SK-N-SH (cell line): ENCODE measurements around the gene C12orf57. TPM values are rescaled to one million over a fixed set of nuclear protein-coding genes. Genes with fewer than 3 reads are reported as not detected.
A peak's percentile ranks its signal among the peaks of the same experiment; 100 is the strongest.

ENCODE experiments used
- CTCF ChIA-PET: fragments of 300-600, 350-600 bp; formaldehyde crosslinking; extraction: SDS; loops from one replicate; lab custom pipeline; 2021; lab: Yijun Ruan, JAX
- POLR2A ChIA-PET: fragments of 350-600 bp; sonication (Branson Sonifier 250); formaldehyde crosslinking; extraction: SDS; loops from one replicate; lab custom pipeline; 2020; ENCODE audit warnings: antibody characterized with exemption, inconsistent platforms; lab: Yijun Ruan, JAX
- DNase-seq: peaks from one replicate; pipeline ENCODE4 v3.0.0; 2012
- H2AFZ ChIP-seq: fragments of 200-600 bp; sonication (generic); 2 replicates; pipeline ENCODE4 v1.8.1; 2016; ENCODE audit warnings: antibody characterized with exemption, mild to moderate bottlenecking, low read depth
- H3F3A ChIP-seq: fragments of 200-600 bp; sonication (generic); replicated peaks from 2 replicates; pipeline ENCODE3; 2016; ENCODE audit warnings: antibody characterized with exemption, mild to moderate bottlenecking; ENCODE audit not compliant: insufficient read depth
- H3K27ac ChIP-seq, 2 experiments: fragments of 200-500 bp in 1 of 2; fragments of 200-600 bp in 1 of 2; sonication (Bioruptor generic) in 1 of 2; sonication (generic), shearing (Covaris generic) in 1 of 2; 2 replicates each; pipeline versions ENCODE4 v1.5.1 to v1.6.1; 2014 to 2016; ENCODE audit warnings: low read depth in 2 of 2, inconsistent platforms in 1 of 2, low read length in 1 of 2, mild to moderate bottlenecking in 1 of 2, mixed read lengths in 1 of 2
- H3K27me3 ChIP-seq: fragments of 200-600 bp; sonication (generic), shearing (Covaris generic); 2 replicates; pipeline ENCODE4 v1.6.1; 2016; ENCODE audit warnings: mixed run types; ENCODE audit not compliant: insufficient read depth
- H3K36me3 ChIP-seq, 2 experiments: fragments of 200-500 bp in 1 of 2; fragments of 200-600 bp in 1 of 2; sonication (Bioruptor generic) in 1 of 2; sonication (generic) in 1 of 2; replicated peaks in 1 of 2; 2 replicates each; pipeline versions ENCODE3 to v1.5.1; 2014 to 2016; ENCODE audit warnings: low read length in 1 of 2, mild to moderate bottlenecking in 1 of 2; ENCODE audit not compliant: insufficient read depth in 2 of 2, control insufficient read depth in 1 of 2
- H3K4me1 ChIP-seq, 2 experiments: fragments of 200-500 bp in 1 of 2; fragments of 200-600 bp in 1 of 2; sonication (Bioruptor generic) in 1 of 2; sonication (generic), shearing (Covaris generic) in 1 of 2; 2 replicates each; pipeline versions ENCODE4 v1.5.1 to v1.6.1; 2014 to 2016; ENCODE audit warnings: low read depth in 1 of 2, low read length in 1 of 2, mixed run types in 1 of 2; ENCODE audit not compliant: insufficient read depth in 2 of 2, control insufficient read depth in 1 of 2
- H3K4me2 ChIP-seq: fragments of 200-600 bp; sonication (generic), shearing (Covaris generic); 2 replicates; pipeline ENCODE4 v1.6.1; 2017; ENCODE audit warnings: mixed run types
- H3K4me3 ChIP-seq, 2 experiments: fragments of 200-500 bp in 1 of 2; fragments of 200-600 bp in 1 of 2; sonication (Bioruptor generic) in 1 of 2; sonication (generic), shearing (Covaris generic) in 1 of 2; 2 replicates each; pipeline versions ENCODE4 v1.5.1 to v1.8.1; 2014 to 2016; ENCODE audit warnings: low read depth in 2 of 2, inconsistent platforms in 1 of 2, low read length in 1 of 2, mild to moderate bottlenecking in 1 of 2, mixed read lengths in 1 of 2, moderate library complexity in 1 of 2
- H3K79me2 ChIP-seq: fragments of 200-600 bp; sonication (generic); 2 replicates; pipeline ENCODE4 v1.8.1; 2017; ENCODE audit warnings: mild to moderate bottlenecking; ENCODE audit not compliant: insufficient read depth
- H3K9ac ChIP-seq: fragments of 200-600 bp; sonication (generic); 2 replicates; pipeline ENCODE4 v1.6.1; 2017; ENCODE audit warnings: mixed run types
- H3K9me2 ChIP-seq: fragments of 200-600 bp; sonication (generic); 2 replicates; pipeline ENCODE4 v1.6.1; 2017; ENCODE audit warnings: mixed run types
- H3K9me3 ChIP-seq: fragments of 200-600 bp; sonication (generic); 2 replicates; pipeline ENCODE4 v1.6.1; 2017; ENCODE audit warnings: mixed run types, mild to moderate bottlenecking, moderate library complexity
- H4K20me1 ChIP-seq: fragments of 200-600 bp; sonication (generic); 2 replicates; pipeline ENCODE4 v1.6.1; 2017; ENCODE audit warnings: mild to moderate bottlenecking, mixed run types; ENCODE audit not compliant: insufficient read depth
- CHD2 ChIP-seq: fragments of 150-350 bp; IDR thresholded peaks from 2 replicates; pipeline ENCODE4 v1.6.1; 2018; ENCODE audit warnings: low read length; ENCODE audit not compliant: partially characterized antibody
- ELF1 ChIP-seq: IDR thresholded peaks from 2 replicates; pipeline ENCODE4 v1.4.0; 2012
- EP300 ChIP-seq, 2 experiments: IDR thresholded peaks; 2 replicates each; pipeline versions ENCODE4 v1.4.0 to v1.6.1; 2012; ENCODE audit warnings: borderline replicate concordance in 1 of 2, low read depth in 1 of 2, low read length in 1 of 2
- FOXJ3 ChIP-seq: sonication (generic); formaldehyde crosslinking; IDR thresholded peaks from 2 replicates; pipeline ENCODE4 v1.5.1; 2020; ENCODE audit warnings: mild to moderate bottlenecking, missing genetic modification reagents
- FOXM1 ChIP-seq: IDR thresholded peaks from 2 replicates; pipeline ENCODE4 v1.4.0; 2012; ENCODE audit warnings: low read depth, mild to moderate bottlenecking
- IRF3 ChIP-seq: fragments of 150-350 bp; IDR thresholded peaks from 2 replicates; pipeline ENCODE4 v1.6.1; 2016; ENCODE audit warnings: mild to moderate bottlenecking, low read depth, low read length
- JUND ChIP-seq: IDR thresholded peaks from 2 replicates; pipeline ENCODE4 v1.4.0; 2012
- MAX ChIP-seq: IDR thresholded peaks from 2 replicates; pipeline ENCODE4 v1.4.0; 2012; ENCODE audit warnings: low read depth
- MEF2A ChIP-seq: IDR thresholded peaks from 2 replicates; pipeline ENCODE4 v1.4.0; 2012; ENCODE audit warnings: low read depth, borderline replicate concordance
- MXI1 ChIP-seq: IDR thresholded peaks from 2 replicates; pipeline ENCODE4 v1.6.1; 2012; ENCODE audit warnings: mild to moderate bottlenecking, low read depth, low read length, improper control_type of control experiment
- POLR2AphosphoS5 ChIP-seq: IDR thresholded peaks from 2 replicates; pipeline ENCODE4 v1.6.1; 2012; ENCODE audit warnings: low read depth, low read length
- RAD21 ChIP-seq: IDR thresholded peaks from 2 replicates; pipeline ENCODE4 v1.6.1; 2012; ENCODE audit warnings: mild to moderate bottlenecking, low read length
- REST ChIP-seq: IDR thresholded peaks from 2 replicates; pipeline ENCODE4 v1.6.1; 2012; ENCODE audit warnings: mild to moderate bottlenecking, low read depth, low read length, moderate library complexity
- RFX5 ChIP-seq: IDR thresholded peaks from 2 replicates; pipeline ENCODE4 v1.6.1; 2012; ENCODE audit warnings: mild to moderate bottlenecking, improper control_type of control experiment, low read length
- TAF1 ChIP-seq: IDR thresholded peaks from 2 replicates; pipeline ENCODE4 v1.6.1; 2012; ENCODE audit warnings: low read depth, mild to moderate bottlenecking, low read length, moderate library complexity, borderline replicate concordance
- TEAD4 ChIP-seq: IDR thresholded peaks from 2 replicates; pipeline ENCODE4 v1.4.0; 2012; ENCODE audit warnings: mild to moderate bottlenecking, borderline replicate concordance; ENCODE audit not compliant: insufficient read depth
- USF2 ChIP-seq: fragments of 150-350 bp; IDR thresholded peaks from 2 replicates; pipeline ENCODE4 v1.6.1; 2017; ENCODE audit warnings: antibody characterized with exemption, low read length, low read depth, borderline replicate concordance
- YY1 ChIP-seq: IDR thresholded peaks from 2 replicates; pipeline ENCODE4 v1.4.0; 2012; ENCODE audit warnings: low read depth, mild to moderate bottlenecking
- WGBS: methylation state at CpG from one replicate; pipeline ENCODE4 v1.1.6; 2017; ENCODE audit warnings: low lambda C conversion rate; 5-methylcytosine and 5-hydroxymethylcytosine counted together
- polyA plus RNA-seq, 3 experiments: library from polyadenylated mRNA; depleted of rRNA; stranded (reverse); fragments of >200 nt; gene quantifications; 2 replicates each; pipeline ENCODE4 v1.2.3, GENCODE V29; 2012
- TF ChIP-seq, protein P1 (sequence below): IDR thresholded peaks from 2 replicates; pipeline ENCODE4; 2012

C12orf57 gene
- polyA plus RNA-seq, 1 of the 3 experiments (the other 2 are of a cell fraction), result 659 TPM

- Histone ChIP-seq H3K27ac (peak overlapping the region; percentile 89 to 98; a peak in 3 of 4 replicates), H3F3A (peaks cover 64% of the 10 kb centered on the region), H4K20me1 (no peaks in the 10 kb centered on the region), H3K4me1 (peaks cover 6 to 24% of the 10 kb centered on the region in 2 experiments; a peak in 3 of 4 replicates), H2AFZ (no peak overlapping the region), H3K9ac (no peak overlapping the region), H3K27me3 (no peaks in the 10 kb centered on the region), H3K4me2 (no peak overlapping the region), H3K79me2 (peaks cover 25% of the 10 kb centered on the region), H3K4me3 (no peak overlapping the region), H3K9me2 (no peaks in the 10 kb centered on the region), H3K9me3 (no peaks in the 10 kb centered on the region), H3K36me3 (peaks cover 25 to 32% of the 10 kb centered on the region in 2 experiments)
- WGBS, result 100% methylated on average over 11 of the region's 11 CpGs
- peak; percentile 20 for DNase-seq
- CTCF ChIA-PET, result interaction anchor here (1.0 to 6.5 kb wide), 5 partner anchors 13 to 73 kb away, joined by 3 to 114 read pairs (median 33); partner anchors contain the start of gene ATN1
- no peak for TF ChIP-seq CHD2
- TF ChIP-seq ELF1, result no peak
- POLR2A ChIA-PET, result interaction anchor here (2.4 to 4.5 kb wide), 2 partner anchors 15 to 37 kb away, joined by 5 to 82 read pairs; partner anchors contain the start of gene ATN1
Measured at GRCh38 chr12:6942331-6942665, 1.5 kb upstream of the C12orf57 start.

DNA sequence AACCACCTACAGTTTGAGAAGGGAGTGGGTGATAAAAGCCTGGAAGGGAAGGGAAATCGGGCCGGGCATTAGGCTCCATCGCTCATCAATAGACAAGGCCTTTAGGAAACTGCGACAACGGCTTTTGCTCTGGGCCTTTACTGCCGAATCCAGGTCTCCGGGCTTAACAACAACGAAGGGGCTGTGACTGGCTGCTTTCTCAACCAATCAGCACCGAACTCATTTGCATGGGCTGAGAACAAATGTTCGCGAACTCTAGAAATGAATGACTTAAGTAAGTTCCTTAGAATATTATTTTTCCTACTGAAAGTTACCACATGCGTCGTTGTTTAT, 467 bp upstream of the C12orf57 start:
- Histone ChIP-seq H3K4me3 (peak overlapping the region; percentile 67 to 72; a peak in 3 of 4 replicates), H3K9ac (peak overlapping the region; percentile 72), H3K4me1 (peaks cover 6 to 19% of the 10 kb centered on the region in 2 experiments; a peak in 3 of 4 replicates), H3K9me3 (no peaks in the 10 kb centered on the region), H2AFZ (no peak overlapping the region), H3K27ac (peak overlapping the region; percentile 89 to 98), H3F3A (peaks cover 59% of the 10 kb centered on the region), H3K9me2 (no peaks in the 10 kb centered on the region), H3K27me3 (no peaks in the 10 kb centered on the region), H3K4me2 (peak overlapping the region; percentile 87), H3K79me2 (peaks cover 22% of the 10 kb centered on the region), H3K36me3 (peaks cover 25 to 29% of the 10 kb centered on the region in 2 experiments), H4K20me1 (no peaks in the 10 kb centered on the region)
- peak; percentile 91 for DNase-seq
- ChIA-PET POLR2A (interaction anchor here (0.6 to 4.6 kb wide), 27 partner anchors 8 to 1841 kb away, joined by 3 to 82 read pairs (median 6); partner anchors contain the start of genes ATN1, C1RL, CDCA3 and COPS7A), CTCF (interaction anchor here (0.6 to 6.5 kb wide), 22 partner anchors 13 to 246 kb away, joined by 3 to 114 read pairs (median 7); partner anchors contain the start of genes ATN1, C1RL, COPS7A and ENO2)
- TF ChIP-seq POLR2AphosphoS5 (no peak), RFX5 (peak; percentile 84), TAF1 (peak; percentile 54; the same call in 1 of the 2 replicates), FOXJ3 (CRISPR knock-in tag) (no peak), MXI1 (no peak), RAD21 (no peak), MAX (no peak), ELF1 (no peak), JUND (no peak), MEF2A (no peak), TEAD4 (no peak), FOXM1 (no peak), IRF3 (no peak), YY1 (no peak), USF2 (no peak), EP300 (IDR thresholded peaks at IDR 0.05; ENCODE audit: borderline replicate concordance in 1 of 2, low read depth in 1 of 2, low read length in 1 of 2) (no peak), REST (no peak)
- TF ChIP-seq, protein P1, sequence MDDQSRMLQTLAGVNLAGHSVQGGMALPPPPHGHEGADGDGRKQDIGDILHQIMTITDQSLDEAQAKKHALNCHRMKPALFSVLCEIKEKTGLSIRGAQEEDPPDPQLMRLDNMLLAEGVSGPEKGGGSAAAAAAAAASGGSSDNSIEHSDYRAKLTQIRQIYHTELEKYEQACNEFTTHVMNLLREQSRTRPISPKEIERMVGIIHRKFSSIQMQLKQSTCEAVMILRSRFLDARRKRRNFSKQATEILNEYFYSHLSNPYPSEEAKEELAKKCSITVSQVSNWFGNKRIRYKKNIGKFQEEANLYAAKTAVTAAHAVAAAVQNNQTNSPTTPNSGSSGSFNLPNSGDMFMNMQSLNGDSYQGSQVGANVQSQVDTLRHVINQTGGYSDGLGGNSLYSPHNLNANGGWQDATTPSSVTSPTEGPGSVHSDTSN, result peak; percentile 95
- 5% methylated on average over 13 of the region's 13 CpGs for WGBS
